Fibroblast of mammary gland (primary cell): Measurements from ENCODE around the gene P2RX5.

Experiments used
- DNase-seq: peaks from one replicate; pipeline ENCODE4 v3.0.0-alpha.2; 2010; ENCODE audit warnings: low read depth
- H3K4me3 ChIP-seq: 2 replicates; pipeline ENCODE4 v1.5.1; 2011; ENCODE audit warnings: low read depth, mild to moderate bottlenecking, low read length, moderate library complexity; ENCODE audit not compliant: control insufficient read depth
- CTCF ChIP-seq: conservative IDR thresholded peaks from 2 replicates; pipeline ENCODE4 v1.5.1; 2011; ENCODE audit warnings: low read depth, low read length, inconsistent platforms; ENCODE audit not compliant: control insufficient read depth, insufficient read depth

The P2RX5 gene

GRCh38 chr17:3697103-3697476, 1.1 kb upstream of the P2RX5 start:
- TF ChIP-seq CTCF = no peak
- DNase-seq = no peak
- no peak overlapping the region for H3K4me3 ChIP-seq

- no peak for TF ChIP-seq CTCF
- peak overlapping the region; percentile 49 for H3K4me3 ChIP-seq
- no peak for DNase-seq
Measured at GRCh38 chr17:3695129-3695722, 729 bp downstream of the P2RX5 start.

DNA sequence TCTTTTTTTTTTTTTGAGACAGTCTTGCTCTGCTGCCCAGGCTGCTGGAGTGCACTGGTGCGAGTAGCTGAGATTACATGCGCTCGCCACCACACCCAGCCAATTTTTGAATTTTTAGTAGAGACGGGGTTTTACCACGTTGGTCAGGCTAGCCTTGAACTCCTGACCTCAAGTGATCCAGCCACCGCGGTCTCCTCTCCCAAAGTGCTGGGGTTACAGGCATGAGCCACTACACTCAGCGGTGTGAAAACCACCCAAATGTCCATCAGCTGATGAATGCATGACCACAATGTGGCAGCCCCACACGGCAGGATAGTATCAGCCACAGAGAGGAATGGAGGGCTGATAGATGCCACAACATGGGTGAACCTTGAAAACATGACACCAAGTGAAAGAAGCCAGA, 2.1 kb downstream of the P2RX5 start:
- TF ChIP-seq CTCF = no peak
- no peak for DNase-seq
- no peak overlapping the region for H3K4me3 ChIP-seq

DNA sequence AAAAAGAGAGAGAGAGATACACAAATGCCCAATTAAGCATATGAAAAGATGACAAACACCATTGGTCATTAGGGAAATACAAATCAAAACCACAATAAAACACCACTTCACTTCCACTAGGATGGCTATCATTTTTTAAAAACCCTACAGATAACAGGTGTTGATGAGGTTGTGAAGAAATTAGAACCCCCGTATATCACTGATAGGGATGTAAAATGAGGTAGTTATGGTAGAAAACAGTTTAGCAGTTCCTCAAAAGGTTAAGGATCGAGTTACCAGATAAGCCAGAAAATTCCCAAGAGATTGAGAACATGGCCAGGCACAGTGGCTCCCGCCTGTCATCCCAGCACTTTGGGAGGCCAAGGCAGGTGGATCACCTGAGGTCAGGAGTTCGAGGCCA, 2.8 kb downstream of the P2RX5 start:
- no peak overlapping the region for H3K4me3 ChIP-seq
- no peak for TF ChIP-seq CTCF
- DNase-seq = no peak

- TF ChIP-seq CTCF = no peak
- DNase-seq = no peak
Measured at GRCh38 chr17:3692346-3692745, 3.6 kb downstream of the P2RX5 start.

DNA sequence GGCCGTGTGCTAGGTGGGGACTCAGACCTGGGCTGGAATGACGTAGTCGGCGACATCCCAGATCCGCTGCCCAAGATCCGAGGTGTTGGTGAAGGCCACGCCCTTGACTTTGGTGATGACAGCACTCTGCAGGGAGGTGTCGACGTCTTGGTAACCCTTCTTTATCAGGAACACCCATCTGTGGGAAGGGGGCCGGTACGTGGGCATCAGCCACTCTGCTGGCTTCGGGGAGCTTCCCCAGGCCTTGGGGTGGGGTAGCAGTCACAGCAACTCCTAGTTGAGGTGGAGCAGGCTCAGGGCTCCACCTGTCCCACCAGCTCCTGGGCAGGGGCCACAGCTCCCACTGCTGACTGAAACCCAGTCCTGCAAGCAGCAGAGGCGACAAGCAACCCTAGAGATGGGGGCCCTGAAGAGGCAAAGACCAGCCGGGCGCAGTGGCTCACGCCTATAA, 4.3 kb downstream of the P2RX5 start:
- no peak overlapping the region for H3K4me3 ChIP-seq
- no peak for DNase-seq
- no peak for TF ChIP-seq CTCF

More at GRCh38 chr17:3692346-3692745, 3.6 kb downstream of the P2RX5 start:
- no peak overlapping the region for H3K4me3 ChIP-seq
